Daoy (cell line): ENCODE results near the gene LEPR. TPM values are rescaled to one million over a fixed set of nuclear protein-coding genes. Genes with fewer than 3 reads are reported as not detected.
"Not testable (repeated sequence)": the region's sequence is repeated elsewhere in the genome, so short reads cannot be mapped to it uniquely, and the experiment has no call there.

Experiments used
- DNase-seq: peaks from one replicate; pipeline ENCODE4 v3.0.0-alpha.2; 2015; ENCODE audit warnings: low read depth
- total RNA-seq: library from RNA; depleted of rRNA; stranded (reverse); fragments of >200 nt; shearing (Covaris generic); gene quantifications from 2 replicates; pipeline ENCODE4 v1.2.3, GENCODE V29; 2014

The LEPR gene
- total RNA-seq, 1 experiment from 2014 or later = 7.1 TPM

DNA sequence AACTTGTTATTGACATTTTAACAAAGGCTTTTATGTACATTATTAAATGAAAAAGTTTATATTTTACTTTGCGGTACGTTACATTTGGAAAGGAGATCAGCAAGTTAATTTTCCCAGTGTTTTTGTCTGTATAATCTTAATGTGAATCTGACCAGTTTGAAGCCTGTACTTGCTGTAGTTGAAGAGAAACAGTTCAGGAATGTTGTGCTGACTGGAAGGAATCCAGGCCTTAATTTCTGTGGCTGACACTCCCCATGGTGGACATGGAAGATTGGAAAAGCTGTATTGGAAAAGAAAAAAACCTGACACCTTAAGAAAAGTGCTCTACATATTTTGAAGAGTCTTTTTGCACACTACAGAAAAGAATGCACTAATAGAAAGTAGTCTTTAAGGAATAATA, 15.5 kb downstream of the LEPR start:
- DNase-seq = no peak

DNA sequence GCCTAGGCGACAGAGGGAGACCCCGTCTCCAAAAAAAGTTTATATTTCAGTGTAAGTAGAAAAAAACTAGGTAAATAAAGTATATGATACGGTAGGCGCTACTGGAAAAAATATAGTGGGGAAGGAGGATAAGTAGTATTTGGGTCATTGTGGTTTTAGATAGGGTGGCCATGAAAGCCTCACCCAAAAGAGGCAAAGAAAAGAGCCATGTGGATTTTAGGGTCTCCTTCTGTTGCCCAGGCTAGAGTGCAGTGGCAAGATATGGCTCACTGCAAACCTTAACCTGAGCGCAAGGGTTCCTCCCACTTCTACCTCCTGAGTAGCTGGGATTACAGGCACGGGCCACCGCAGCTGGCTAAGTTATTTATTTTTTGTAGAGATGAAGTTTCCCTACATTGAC, 17.1 kb downstream of the LEPR start:
- no peak for DNase-seq

DNA sequence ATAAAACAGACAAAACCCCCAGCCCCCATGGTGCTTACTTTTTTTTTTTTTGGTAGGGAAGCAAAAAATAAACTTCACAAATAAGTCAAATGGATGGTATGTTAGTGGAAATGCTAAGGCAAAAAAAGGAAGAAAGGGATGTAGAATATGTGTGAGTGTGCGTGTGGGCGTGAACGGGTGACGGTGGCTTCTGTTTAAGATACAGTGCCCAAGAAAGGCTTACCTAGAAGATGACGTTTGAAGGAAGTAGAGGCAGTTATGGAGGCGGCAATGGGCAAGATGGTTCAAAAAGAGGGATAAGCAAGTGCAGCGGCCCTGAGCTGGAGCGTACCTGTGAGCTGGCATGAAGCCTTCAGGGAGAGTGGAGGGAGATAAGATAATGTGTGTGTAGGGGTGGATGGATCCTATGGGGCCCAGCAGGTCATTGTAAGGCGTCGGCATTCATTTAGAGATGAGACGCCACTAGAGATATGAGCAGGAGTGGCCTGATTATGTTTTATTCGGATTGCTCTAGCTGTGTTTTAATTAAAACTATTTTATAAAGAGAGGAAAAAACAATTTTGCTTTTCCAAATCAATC, 19.9 kb downstream of the LEPR start:
- DNase-seq = no peak

DNA sequence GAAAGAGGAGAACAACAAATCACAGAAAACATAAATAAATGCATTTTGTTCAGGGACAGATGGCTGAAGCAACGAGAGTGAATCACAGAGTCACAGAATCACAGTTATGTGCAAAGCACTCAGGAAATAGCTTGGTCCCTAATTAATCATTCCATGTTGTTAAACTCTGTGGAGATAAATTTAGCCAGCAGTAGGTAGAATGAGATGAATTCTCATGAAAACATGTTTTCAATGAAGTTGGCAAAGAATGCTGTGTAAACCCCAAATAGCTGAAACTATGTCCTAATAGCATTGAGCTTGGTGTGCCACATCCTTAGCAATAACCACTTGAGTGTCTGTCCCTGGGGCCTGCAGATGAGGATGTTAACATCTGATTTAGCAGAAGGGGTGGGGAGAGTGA, 20.4 kb downstream of the LEPR start:
- DNase-seq = no peak

DNA sequence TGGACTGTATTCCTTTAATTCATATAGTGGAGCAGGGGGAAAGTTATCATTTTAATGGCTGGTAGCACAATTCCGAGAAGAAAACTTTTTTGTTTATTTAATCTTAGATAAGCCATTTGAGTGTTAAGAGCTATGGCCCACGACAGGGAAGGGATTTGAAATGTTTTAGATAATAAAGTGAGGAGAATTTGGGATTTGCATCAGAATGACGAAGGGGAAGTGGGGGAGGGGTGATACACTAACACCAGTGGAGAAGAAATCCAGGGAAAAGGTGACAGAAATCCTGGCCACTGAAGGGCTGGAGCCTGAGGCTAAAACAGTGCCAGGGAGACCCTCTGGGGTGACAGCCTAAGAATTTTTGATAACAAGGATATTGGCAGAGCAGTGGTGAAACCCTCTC, 21.0 kb downstream of the LEPR start:
- no peak for DNase-seq

DNA sequence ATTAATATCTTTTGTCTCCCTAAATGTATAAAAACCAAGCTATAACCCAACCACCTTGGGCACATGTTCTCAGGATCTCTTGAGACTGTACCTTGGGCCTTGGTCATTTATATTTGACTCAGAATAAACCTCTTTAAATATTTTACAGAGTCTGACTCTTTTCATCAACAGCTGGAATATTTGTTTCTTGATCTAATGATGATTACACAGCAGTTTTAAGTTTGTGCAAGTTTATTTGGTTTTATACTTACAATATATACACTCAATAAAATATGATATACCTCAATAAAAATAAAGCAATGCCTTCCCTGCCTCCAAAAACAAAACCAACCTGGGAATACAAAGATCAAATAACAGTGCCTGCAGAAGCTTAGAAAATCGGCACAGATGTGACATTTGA, 22.0 kb downstream of the LEPR start:
- no peak for DNase-seq

DNA sequence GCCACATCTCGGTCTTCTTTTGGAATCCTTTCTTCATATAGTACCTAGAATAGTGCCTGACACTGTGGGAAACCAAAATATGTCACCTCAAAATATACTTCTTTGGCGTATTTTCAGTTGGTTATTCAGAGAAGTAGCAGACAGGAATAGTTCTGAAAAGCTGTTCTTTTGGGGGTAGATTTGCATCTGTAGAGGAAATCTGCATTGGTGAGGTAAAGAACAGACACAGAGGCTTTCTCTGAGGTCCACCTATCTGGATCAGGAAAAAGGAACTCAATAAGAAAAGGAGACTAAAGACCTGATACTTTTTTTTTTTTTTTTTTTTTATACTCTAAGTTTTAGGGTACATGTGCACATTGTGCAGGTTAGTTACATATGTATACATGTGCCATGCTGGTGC, 23.2 kb downstream of the LEPR start:
- no peak for DNase-seq

DNA sequence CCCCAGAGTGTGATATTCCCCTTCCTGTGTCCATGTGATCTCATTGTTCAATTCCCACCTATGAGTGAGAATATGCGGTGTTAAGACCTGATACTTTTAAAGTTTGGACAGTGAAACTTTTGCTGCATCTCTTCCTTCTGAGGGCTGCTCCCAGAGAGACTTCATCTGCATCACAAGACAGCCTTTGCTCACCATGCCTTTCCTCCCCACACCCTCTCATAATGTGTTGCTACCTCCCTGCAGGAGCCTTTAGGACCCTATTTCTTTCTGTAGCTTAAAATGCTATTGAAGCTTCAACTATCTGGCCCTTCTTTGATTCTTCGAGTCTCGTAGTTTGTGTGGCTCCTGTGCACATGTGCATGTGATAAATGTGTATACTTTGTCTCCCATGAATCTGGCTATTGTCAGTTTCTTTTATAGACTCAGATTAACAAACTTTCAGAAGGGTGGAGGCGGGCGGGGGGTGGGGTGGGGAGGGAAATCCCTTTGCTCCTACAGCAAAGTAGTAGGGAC, 23.7 kb downstream of the LEPR start:
- DNase-seq = no peak

DNA sequence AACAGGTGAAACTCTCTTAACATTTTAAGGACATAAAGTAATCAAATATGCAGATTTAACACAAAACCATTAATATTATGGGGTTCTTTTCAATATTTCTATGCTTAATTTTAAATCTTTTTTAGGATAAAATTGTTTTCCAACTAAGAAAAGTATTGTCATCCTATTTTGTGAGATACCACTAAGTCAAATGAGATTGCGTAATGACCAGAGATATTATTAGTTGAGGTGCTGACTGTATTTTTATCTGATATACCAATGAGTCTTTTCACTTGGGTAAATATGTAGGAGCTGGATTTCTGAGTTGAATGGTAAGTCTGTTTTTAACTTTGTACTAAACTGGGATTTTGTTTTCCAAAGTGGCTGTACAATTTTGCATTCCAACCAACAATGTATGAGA, 25.4 kb downstream of the LEPR start:
- DNase-seq = no peak

DNA sequence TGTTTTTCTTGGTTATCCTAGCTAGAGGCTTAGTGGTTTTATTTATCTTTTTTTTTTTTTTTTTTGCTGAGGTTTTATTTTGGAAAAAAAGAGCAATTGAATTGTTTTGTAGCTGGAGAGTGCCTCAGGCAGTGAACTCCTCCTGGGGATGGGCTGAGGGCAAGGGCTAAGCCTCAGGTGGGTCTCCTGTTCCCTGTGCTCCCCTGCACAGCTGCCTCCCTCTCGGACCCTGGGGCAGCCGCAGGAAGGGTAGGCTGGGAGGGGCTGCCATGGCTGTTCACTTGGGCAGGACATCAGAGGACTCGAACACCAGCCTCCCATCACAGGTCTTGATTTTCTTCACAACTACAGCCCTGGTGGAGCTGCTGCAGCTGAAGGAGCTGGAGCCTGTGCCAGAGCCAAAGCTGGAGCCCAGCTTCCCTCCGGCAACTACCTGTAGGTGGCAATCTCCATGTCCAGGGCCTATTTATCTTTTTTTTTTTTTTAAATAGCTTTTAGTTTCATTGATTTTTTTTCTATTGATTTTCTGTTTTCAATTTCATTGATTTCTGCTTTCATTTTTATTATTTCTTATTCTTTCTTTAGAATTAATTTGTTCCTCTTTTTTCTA, 28.9 kb downstream of the LEPR start:
- DNase-seq = no peak

DNA sequence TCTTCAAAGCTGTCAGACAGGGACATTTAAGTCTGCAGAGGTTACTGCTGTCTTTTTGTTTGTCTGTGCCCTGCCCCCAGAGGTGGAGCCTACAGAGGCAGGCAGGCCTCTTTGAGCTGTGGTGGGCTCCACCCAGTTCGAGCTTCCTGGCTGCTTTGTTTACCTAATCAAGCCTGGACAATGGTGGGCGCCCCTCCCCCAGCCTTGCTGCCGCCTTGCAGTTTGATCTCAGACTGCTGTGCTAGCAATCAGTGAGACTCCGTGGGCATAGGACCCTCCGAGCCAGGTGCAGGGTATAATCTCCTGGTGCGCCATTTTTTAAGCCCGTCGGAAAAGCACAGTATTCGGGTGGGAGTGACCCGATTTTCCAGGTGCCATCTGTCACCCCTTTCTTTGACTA, 35.2 kb downstream of the LEPR start:
- DNase-seq = not testable (repeated sequence)

DNA sequence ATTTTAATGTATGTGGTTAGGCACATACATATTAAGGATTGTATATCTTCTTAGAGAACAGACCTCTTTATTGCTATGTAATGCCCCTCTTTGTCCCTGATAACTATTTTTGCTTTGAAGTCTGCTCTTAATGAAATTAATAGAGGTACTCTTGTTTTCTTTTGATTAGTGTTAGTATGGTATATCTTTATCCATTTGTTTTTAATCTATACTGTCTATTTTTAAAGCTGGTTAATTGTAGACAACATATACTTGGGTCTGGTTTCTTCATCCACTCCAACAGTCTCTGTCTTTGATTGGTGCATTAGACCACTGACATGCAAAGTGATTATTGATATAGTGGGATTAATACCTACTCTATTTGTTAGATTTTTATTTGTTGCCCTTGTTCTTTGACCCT, 36.0 kb downstream of the LEPR start:
- no peak for DNase-seq

DNA sequence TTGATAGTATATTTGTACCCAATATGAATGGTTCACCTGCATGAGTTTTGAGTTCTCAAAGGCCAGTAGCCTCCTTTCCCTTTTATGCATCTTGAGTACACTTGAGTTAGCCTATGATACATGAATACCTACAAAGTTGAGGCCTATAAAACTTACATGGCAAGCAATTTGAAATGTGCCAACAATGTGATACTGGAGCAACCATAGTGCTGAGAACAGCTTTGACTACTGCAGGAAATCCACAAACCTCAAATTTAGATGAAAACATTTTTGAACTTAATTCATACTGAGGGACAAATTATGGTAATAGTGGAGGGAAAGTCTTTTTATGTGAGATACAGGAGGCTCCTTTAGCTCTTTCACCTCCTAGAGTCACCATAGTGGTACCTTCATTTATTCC, 37.4 kb downstream of the LEPR start:
- DNase-seq = no peak

DNA sequence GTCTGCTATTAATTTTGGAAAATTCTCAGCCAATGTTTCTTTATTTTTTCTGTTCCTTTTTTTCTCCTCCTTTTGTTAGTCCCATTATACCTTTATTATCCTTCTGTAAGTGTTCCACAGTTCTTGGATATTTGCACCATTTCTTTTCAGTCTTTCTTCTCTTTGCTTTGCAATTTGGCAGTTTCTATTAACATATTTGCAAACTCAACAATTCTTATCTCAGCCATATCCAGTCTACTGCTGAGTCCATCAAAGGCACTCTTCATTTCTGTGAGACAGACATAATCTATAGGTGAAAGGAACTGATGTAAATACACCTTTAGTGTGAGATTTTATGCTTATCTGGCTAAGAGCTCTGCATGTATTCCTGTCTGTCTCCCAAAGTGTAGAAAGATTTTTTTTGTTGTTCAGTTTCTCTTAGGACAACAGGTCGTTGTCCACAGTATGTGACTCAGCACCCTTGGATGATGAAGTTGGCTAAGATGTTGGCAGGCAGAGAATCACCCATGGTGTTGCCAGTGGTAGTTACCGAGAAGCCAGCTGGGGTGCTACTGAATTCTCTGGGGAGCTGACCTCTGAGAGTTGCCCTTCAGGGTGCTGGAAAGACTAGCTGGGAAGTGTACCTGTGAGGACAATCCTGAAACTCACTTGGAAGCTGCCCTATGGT, 38.4 kb downstream of the LEPR start:
- DNase-seq = no peak

DNA sequence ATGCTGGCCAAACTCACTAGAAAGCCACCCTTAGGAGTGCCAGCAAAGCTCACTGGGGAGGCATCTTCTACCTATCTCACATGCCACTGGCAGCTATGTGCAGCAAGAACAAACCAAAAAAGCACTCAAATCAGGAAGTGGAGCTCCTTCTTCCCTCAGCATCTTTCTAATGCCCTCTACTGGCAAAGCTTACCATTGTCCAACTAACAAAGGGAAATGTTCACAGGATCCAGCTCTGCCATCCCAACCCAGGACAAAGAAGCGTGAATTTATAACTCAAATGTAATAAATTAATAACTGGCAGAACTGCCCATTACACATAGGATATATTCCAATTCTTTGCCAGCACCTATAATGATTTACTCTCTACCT, 38.9 kb downstream of the LEPR start:
- peak; percentile 25 for DNase-seq

DNA sequence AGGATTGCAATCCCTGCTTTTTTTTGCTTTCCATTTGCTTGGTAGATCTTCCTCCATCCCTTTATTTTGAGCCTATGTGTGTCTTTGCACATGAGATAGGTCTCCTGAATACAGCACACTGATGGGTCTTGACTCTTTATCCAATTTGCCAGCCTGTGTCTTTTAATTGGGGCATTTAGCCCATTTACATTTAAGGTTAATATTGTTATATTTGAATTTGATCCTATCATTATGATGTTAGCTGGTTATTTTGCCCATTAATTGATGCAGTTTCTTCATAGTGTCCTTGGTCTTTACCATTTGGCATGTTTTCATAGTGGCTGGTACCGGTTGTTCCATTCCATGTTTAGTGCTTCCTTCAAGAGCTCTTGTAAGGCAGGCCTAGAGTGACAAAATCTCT, 45.4 kb downstream of the LEPR start:
- DNase-seq = not testable (repeated sequence)

DNA sequence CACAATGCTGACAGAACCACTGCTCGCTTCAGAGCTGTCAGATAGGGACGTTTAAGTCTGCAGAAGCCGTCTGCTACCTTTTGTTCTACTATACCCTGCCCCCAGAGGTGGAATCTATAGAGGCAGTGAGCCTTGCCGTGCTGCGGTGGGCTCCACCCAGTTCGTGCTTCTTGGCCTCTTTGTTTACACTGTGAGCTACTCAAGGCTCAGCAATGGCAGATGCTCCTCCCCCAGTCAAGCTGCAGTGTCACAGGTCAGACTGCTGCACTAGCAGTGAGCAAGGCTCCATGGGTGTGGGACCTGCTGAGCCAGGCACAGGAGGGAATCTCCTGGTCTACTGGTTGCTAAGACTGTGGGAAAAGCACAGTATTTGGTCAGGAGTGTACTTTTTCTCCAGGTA, 47.1 kb downstream of the LEPR start:
- DNase-seq = peak; percentile 67

DNA sequence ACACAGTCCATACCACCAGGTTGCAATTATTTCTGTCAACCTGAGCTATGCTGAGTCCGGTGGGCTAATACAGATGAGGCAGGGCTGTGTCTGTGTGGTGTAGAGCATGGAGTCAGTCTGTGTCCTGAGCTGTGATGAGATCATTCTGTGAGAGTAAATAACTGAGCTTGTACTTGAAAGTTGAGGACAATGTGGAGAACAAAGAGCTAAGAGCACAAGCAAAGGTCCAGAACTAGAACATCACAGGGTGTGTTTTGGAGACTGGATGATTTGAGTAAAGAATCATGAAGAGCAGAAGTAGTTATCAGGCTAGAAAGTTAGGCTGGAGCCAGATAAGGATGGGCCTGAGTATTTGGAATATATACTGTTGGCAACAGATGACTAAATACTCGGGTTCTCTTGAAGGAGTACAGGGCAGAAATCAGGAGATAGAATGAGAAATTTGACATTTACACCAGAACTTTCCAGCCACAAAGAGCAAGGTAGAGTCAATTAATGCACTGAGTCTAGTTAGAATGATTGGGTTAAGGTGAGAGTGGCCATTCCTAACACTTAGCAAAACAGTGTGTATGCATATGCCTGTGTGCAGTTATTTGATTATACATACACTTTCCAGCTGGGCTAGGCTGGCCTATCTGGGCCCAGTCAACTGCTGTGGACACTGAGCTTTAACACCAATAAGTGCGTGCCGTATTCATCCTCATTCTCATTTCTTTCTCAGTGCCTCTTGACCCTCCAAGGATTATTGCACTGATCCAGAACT, 48.8 kb downstream of the LEPR start:
- no peak for DNase-seq

DNA sequence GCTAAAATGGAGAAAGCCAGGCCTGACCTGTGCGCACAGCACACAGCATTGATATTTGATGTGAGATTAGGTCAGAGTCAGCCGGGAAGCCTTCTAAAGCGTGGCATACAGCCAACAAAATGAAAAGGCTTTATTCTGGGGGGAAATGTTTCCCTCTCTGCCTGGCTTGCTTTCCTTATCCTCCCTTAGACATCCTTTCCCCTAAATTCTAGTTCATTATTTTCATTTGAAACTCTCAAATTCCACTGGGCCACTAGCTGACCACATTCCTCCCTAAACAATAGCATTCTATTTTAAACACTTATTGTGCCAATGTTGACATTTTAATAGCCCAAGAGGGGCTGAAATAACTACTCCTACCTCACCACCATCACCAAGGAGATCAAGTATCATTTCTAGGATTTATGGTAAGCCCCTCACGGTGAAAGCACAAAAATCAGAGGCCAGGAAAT, 49.4 kb downstream of the LEPR start:
- DNase-seq = peak; percentile 51
